Testis (tissue), 3 donors: Measurements from ENCODE around the gene TBP. TPM values are rescaled to one million over a fixed set of nuclear protein-coding genes. Genes with fewer than 3 reads are reported as not detected.

ENCODE experiments used
- DNase-seq: peaks from one replicate; pipeline ENCODE4 v3.0.0-alpha.2; 2019
- H3K27ac ChIP-seq, 2 donors: fragments of 200-600 bp; sonication (generic); one replicate each; pipeline ENCODE4 v1.5.1; 2019
- H3K27me3 ChIP-seq: fragments of 200-600 bp; sonication (generic); one replicate; pipeline ENCODE4 v1.5.1; 2019
- H3K36me3 ChIP-seq: fragments of 200-600 bp; sonication (generic); one replicate; pipeline ENCODE4 v1.5.1; 2017; ENCODE audit warnings: low read depth; ENCODE audit errors: missing control alignments
- H3K4me1 ChIP-seq: fragments of 200-600 bp; sonication (generic); one replicate; pipeline ENCODE4 v1.5.1; 2019
- H3K4me3 ChIP-seq, 2 donors: fragments of 200-600 bp; sonication (generic); one replicate each; pipeline ENCODE4 v1.5.1; 2017 to 2019
- H3K9me3 ChIP-seq: fragments of 200-600 bp; sonication (generic); one replicate; pipeline ENCODE4 v1.5.1; 2017
- POLR2A ChIP-seq: fragments of 450-650 bp; IDR thresholded peaks from one replicate; pipeline ENCODE4 v1.6.1; 2017; ENCODE audit warnings: antibody characterized with exemption, mild to moderate bottlenecking, moderate library complexity
- WGBS, 2 donors: methylation state at CpG; one replicate each; pipeline ENCODE4 v1.1.5; 2018; 5-methylcytosine and 5-hydroxymethylcytosine counted together
- intact Hi-C: fragments of 100-400 bp; cut with DNase I; formaldehyde crosslinking; loops from one replicate; pipeline ENCODE4 v1.15.1; 2023; ENCODE audit warnings: low total_unique reads
- polyA plus RNA-seq: library from polyadenylated mRNA; stranded (reverse); fragments of 350-450 nt; fragmentation: Illumina TruSeq; extraction: RNeasy Lipid Tissue Mini Kit (QIAGEN cat#74804); gene quantifications from one replicate; pipeline ENCODE4 v1.2.3, GENCODE V29; 2014; ENCODE audit warnings: low read depth, low replicate concordance; ENCODE audit not compliant: insufficient read depth
- total RNA-seq, 2 donors: library from RNA; depleted of rRNA; stranded (reverse); fragments of >200 nt; gene quantifications; one replicate each; pipeline ENCODE4 v1.2.3, GENCODE V29; 2016
- TF ChIP-seq, protein P1 (sequence below), 3 experiments: fragments of 450-650 bp in 2 of 3; fragments of 200-600 bp in 1 of 3; sonication (generic) in 1 of 3; IDR thresholded peaks; one replicate each; pipeline ENCODE4 v1.5.1; 2016 to 2019; ENCODE audit warnings: antibody characterized with exemption in 3 of 3, mild to moderate bottlenecking in 2 of 3, moderate library complexity in 1 of 3

TBP gene
- total and polyA plus RNA-seq, 3 donors from 2014 or later: 44.4 to 101 (median 50.2) TPM

DNA sequence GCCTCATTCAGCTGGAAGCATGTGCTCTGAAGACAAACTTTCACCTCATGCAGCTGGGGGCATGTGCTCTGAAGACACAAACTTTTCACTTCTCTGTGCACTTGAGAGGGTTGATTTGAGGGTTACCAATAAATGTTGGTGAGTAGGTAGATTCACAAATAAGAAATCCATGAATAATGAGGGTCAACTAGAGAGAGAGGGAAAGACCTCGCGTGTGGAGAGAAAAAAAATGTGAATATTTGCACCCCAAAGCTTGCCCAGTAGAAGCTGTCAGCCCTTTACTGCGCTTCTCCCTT, 44.5 kb upstream of the TBP start:
- TF ChIP-seq POLR2A: no peak
- intact Hi-C loops: no loop called here
- H3K27me3 ChIP-seq: no peaks in the 10 kb centered on the region

DNA sequence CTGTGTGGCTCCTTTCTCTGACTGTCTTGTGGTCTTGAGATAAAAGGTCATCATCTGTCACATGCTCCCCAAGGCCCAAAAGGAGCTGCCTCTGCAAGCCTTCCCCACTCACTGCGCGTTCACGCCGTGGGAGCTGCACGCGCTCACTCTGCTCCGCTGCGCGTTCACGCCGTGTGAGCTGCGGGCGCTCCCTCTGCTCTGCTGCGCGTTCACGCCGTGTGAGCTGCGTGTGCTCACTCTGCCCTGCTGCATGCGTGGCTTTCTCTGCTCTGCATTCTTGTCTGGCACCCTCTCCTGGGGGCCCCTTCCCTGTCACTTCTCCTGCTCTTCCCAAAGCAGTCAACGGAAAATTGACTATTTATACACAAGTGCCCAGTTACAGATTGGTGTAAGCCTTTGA, 43.5 kb upstream of the TBP start:
- no peaks in the 10 kb centered on the region for H3K4me1 ChIP-seq
- H3K27ac ChIP-seq: no peak overlapping the region
- TF ChIP-seq, protein P1, sequence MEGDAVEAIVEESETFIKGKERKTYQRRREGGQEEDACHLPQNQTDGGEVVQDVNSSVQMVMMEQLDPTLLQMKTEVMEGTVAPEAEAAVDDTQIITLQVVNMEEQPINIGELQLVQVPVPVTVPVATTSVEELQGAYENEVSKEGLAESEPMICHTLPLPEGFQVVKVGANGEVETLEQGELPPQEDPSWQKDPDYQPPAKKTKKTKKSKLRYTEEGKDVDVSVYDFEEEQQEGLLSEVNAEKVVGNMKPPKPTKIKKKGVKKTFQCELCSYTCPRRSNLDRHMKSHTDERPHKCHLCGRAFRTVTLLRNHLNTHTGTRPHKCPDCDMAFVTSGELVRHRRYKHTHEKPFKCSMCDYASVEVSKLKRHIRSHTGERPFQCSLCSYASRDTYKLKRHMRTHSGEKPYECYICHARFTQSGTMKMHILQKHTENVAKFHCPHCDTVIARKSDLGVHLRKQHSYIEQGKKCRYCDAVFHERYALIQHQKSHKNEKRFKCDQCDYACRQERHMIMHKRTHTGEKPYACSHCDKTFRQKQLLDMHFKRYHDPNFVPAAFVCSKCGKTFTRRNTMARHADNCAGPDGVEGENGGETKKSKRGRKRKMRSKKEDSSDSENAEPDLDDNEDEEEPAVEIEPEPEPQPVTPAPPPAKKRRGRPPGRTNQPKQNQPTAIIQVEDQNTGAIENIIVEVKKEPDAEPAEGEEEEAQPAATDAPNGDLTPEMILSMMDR (IDR thresholded peaks at IDR 0.05): no peak
- no peak for TF ChIP-seq POLR2A
- 92 to 94% methylated on average over 20 of the region's 20 CpGs for WGBS, 2 donors
- no peaks in the 10 kb centered on the region for H3K27me3 ChIP-seq
- H3K9me3 ChIP-seq: no peaks in the 10 kb centered on the region
- no peaks in the 10 kb centered on the region for H3K36me3 ChIP-seq
- DNase-seq: no peak
- no peak overlapping the region for H3K4me3 ChIP-seq
- intact Hi-C loops: no loop called here

More for the DNA sequence above, 44.5 kb upstream of the TBP start:
- H3K27ac ChIP-seq: no peak overlapping the region
- WGBS, 2 donors: 90 to 91% methylated on average over 3 of the region's 3 CpGs
- no peaks in the 10 kb centered on the region for H3K36me3 ChIP-seq
- H3K4me1 ChIP-seq: no peaks in the 10 kb centered on the region
- DNase-seq: no peak
- H3K4me3 ChIP-seq: no peak overlapping the region
- no peaks in the 10 kb centered on the region for H3K9me3 ChIP-seq

DNA sequence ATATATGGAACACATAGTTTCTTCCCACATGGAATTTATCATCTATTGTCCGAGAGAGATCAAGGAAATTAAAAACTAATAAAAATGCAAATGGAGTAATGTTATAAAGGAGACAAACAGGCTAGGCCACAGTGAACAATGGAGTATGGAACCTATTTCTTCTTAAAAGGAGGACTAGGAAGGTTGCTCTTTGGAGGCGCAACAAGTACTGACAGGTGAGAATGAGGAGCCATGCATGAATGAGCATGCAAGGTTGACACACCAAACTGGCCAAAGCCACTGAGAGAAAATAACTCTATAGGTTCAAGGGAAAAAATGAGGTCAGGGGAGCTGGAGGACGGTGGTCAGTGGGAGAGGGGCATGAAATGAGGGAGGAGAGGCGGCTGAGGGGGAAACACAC, 41.9 kb upstream of the TBP start:
- no peaks in the 10 kb centered on the region for H3K27me3 ChIP-seq
- H3K27ac ChIP-seq: no peak overlapping the region
- no peaks in the 10 kb centered on the region for H3K36me3 ChIP-seq
- no peak overlapping the region for H3K4me3 ChIP-seq
- no peaks in the 10 kb centered on the region for H3K4me1 ChIP-seq
- WGBS, 2 donors: 85 to 87% methylated on average over 4 of the region's 4 CpGs
- H3K9me3 ChIP-seq: no peaks in the 10 kb centered on the region
- DNase-seq: no peak
- intact Hi-C loops: no loop called here
- TF ChIP-seq, protein P1 (IDR thresholded peaks at IDR 0.05): no peak
- no peak for TF ChIP-seq POLR2A

DNA sequence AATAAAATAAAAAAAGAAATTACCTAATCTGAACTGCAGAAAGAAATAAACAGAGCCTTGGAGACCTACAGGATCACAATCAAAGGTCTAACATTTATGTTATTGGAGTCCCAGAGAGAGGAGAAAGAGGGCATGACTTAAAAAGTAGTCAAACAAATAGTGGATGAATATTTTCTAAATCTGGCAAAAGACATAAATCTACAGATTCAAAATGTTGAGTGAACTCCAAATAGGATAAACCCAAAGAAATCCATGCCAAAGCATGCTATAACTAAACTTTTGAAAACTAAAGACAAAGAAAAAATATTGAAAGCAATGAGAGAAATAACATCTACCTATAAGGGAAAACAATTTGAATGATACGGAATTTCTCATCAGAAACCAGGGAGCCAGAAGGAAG, 39.3 kb upstream of the TBP start:
- Histone ChIP-seq H3K9me3 (no peaks in the 10 kb centered on the region), H3K36me3 (no peaks in the 10 kb centered on the region), H3K27me3 (no peaks in the 10 kb centered on the region), H3K27ac (no peak overlapping the region), H3K4me1 (no peaks in the 10 kb centered on the region), H3K4me3 (no peak overlapping the region)
- TF ChIP-seq, protein P1 (IDR thresholded peaks at IDR 0.05): no peak
- TF ChIP-seq POLR2A: no peak
- intact Hi-C loops: no loop called here
- DNase-seq: no peak
- WGBS, 2 donors: 83 to 93% methylated on average over 1 of the region's 1 CpG

DNA sequence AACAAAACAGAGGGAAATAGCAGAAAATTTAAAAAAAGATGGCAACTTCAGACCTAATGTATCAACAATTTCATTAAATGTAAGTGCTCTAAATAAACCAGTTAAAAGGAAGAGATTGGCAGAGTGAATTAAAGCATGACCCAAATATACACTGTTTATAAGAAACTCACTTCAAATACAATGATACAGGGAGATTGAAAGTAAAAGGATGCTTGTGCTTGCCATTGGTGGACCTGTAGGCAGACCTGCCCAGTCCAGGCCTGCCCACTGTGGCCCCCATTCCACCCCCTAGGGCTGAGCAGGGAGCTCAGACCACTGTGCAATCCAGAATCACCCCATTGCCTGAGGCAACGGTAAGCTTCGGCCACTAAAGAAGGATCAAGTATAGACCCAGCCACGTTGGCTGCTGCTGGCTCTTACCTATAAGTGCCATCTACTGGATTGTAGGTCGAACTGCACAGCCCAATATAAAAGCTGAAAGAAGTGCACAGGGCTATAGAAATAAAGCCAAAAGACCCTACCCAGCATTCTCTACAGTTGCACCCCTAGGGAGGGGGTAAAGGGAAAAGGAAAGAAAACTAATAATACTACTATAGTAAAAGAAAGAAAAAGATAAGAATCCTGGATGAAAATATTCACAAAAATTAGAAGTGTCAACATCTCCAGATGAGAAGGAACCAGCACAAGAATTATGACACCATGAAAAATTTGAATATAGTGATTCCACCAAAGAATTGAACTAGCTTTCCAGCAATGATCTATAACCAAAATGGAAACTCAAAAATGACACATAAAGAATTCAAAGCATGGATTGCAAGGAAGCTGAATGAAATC, 37.2 kb upstream of the TBP start:
- TF ChIP-seq POLR2A: no peak
- TF ChIP-seq, protein P1 (IDR thresholded peaks at IDR 0.05): peak; percentile 51 to 68 (median 65)
- intact Hi-C loops: no loop called here
- no peak overlapping the region for H3K27ac ChIP-seq

More for the DNA sequence above, 37.2 kb upstream of the TBP start:
- Histone ChIP-seq H3K4me3 (no peak overlapping the region), H3K36me3 (no peaks in the 10 kb centered on the region), H3K4me1 (no peaks in the 10 kb centered on the region), H3K9me3 (no peaks in the 10 kb centered on the region), H3K27me3 (no peaks in the 10 kb centered on the region)
- 7 to 22% methylated on average over 4 of the region's 4 CpGs for WGBS, 2 donors
- DNase-seq: peak; percentile 75
